Vagina (tissue), 2 donors: ENCODE measurements around the gene PMEPA1.

Source experiments
- CTCF ChIP-seq, 3 experiments: fragments of 450-650 bp in 2 of 3; fragments of 200-600 bp in 1 of 3; sonication (generic) in 1 of 3; IDR thresholded peaks; one replicate each; pipeline ENCODE4 v1.5.1; 2017 to 2019; ENCODE audit warnings: antibody characterized with exemption in 3 of 3, mild to moderate bottlenecking in 2 of 3, moderate library complexity in 2 of 3
- POLR2AphosphoS5 ChIP-seq, 2 donors: sonication (generic); formaldehyde crosslinking; IDR thresholded peaks; one replicate each; pipeline ENCODE4 v1.9.0; 2017; ENCODE audit warnings: antibody characterized with exemption in 2 of 2, mild to moderate bottlenecking in 2 of 2, low read depth in 1 of 2; ENCODE audit not compliant: insufficient read depth in 1 of 2

- TF ChIP-seq CTCF (IDR thresholded peaks at IDR 0.05), result peak in 1 of 3 experiments; percentile 16
- peak; percentile 35 to 92 for TF ChIP-seq POLR2AphosphoS5 (IDR thresholded peaks at IDR 0.05; ENCODE audit: insufficient read depth in 1 of 2, low read depth in 1 of 2)
These were observed at the start of gene PMEPA1 for GRCh38 chr20:57709823-57710799.
